Left ventricle myocardium inferior (tissue), 1 donor: ENCODE measurements around the gene STARD13. TPM values are rescaled to one million over a fixed set of nuclear protein-coding genes. Genes with fewer than 3 reads are reported as not detected.

Source experiments
- DNase-seq: peaks from one replicate; pipeline ENCODE4 v3.0.0-alpha.2; 2020
- H3K27ac ChIP-seq: fragments of 200-600 bp; replicated peaks from 2 replicates; pipeline ENCODE4 v1.8.0; 2021
- H3K27me3 ChIP-seq: fragments of 200-600 bp; 2 replicates; pipeline ENCODE4 v1.8.0; 2021; ENCODE audit warnings: low read depth
- H3K36me3 ChIP-seq: fragments of 200-600 bp; 2 replicates; pipeline ENCODE4 v1.8.0; 2021
- H3K4me1 ChIP-seq: fragments of 200-600 bp; 2 replicates; pipeline ENCODE4 v1.8.0; 2021
- H3K4me3 ChIP-seq: fragments of 200-600 bp; 2 replicates; pipeline ENCODE4 v1.8.0; 2021; ENCODE audit warnings: mild to moderate bottlenecking, moderate library complexity
- H3K9me3 ChIP-seq: fragments of 200-600 bp; replicated peaks from 2 replicates; pipeline ENCODE4 v1.8.0; 2021
- intact Hi-C: fragments of 100-400 bp; cut with micrococcal nuclease; formaldehyde crosslinking; loops from one replicate; pipeline ENCODE4 v1.11.0; 2022
- total RNA-seq: library from RNA; stranded (reverse); fragmentation: NEBNext Ultra II Directional; extraction: Animal tissue kit (Norgen Biotek cat#: 25700); gene quantifications from one replicate; pipeline ENCODE4 v1.2.1, GENCODE V29; 2021
- TF ChIP-seq, protein P1 (sequence below): fragments of 200-600 bp; IDR thresholded peaks from 2 replicates; pipeline ENCODE4 v1.8.0; 2021; ENCODE audit warnings: antibody characterized with exemption, mild to moderate bottlenecking, borderline replicate concordance
- donor health status: DM: no; HTN: yes; CAD: no; lungs with severe emphysema.

STARD13 gene
- total RNA-seq, 1 donor from 2014 or later: 29.9 TPM

DNA sequence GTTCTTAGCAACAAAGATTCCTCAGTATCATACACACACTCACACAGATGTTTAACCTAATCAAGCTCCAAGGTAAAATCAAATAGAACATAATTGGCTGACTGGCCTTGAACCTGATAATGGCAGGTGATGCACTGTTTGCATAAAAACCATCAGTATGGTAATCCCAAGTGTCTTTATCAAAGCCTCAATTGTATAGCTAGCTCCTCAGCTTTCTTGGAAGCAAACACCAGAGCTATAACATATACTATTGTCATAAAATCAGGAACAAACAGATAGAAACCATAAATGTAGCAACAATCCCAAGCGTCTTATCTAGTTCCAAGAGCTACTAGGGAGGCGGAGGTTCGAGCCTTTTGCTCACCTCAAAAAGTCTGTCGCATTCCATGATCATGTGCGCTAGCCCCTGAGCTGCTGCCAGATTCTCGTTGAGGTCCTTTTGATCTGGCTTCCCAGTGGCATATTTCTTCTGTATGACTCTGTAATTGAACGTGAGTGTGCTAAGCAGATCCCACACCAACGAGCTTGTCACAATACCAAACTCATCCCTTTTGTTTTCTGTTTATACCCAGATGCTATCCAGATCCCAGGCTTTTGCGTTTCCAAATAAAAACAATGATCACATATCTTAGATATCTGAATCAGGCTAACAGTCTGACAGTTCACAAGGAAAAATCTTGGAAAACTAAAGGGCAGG, 174.0 kb downstream of the STARD13 start:
- peak; percentile 37 for DNase-seq
- intact Hi-C loops: no loop called here
- H3K4me1 ChIP-seq: peaks cover 76% of the 10 kb centered on the region
- no peaks in the 10 kb centered on the region for H3K27me3 ChIP-seq
- TF ChIP-seq, protein P1, sequence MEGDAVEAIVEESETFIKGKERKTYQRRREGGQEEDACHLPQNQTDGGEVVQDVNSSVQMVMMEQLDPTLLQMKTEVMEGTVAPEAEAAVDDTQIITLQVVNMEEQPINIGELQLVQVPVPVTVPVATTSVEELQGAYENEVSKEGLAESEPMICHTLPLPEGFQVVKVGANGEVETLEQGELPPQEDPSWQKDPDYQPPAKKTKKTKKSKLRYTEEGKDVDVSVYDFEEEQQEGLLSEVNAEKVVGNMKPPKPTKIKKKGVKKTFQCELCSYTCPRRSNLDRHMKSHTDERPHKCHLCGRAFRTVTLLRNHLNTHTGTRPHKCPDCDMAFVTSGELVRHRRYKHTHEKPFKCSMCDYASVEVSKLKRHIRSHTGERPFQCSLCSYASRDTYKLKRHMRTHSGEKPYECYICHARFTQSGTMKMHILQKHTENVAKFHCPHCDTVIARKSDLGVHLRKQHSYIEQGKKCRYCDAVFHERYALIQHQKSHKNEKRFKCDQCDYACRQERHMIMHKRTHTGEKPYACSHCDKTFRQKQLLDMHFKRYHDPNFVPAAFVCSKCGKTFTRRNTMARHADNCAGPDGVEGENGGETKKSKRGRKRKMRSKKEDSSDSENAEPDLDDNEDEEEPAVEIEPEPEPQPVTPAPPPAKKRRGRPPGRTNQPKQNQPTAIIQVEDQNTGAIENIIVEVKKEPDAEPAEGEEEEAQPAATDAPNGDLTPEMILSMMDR: no peak
- H3K27ac ChIP-seq: peak overlapping the region; percentile 73
- no peak overlapping the region for H3K4me3 ChIP-seq
- peaks cover 87% of the 10 kb centered on the region for H3K36me3 ChIP-seq
- no peaks in the 10 kb centered on the region for H3K9me3 ChIP-seq

DNA sequence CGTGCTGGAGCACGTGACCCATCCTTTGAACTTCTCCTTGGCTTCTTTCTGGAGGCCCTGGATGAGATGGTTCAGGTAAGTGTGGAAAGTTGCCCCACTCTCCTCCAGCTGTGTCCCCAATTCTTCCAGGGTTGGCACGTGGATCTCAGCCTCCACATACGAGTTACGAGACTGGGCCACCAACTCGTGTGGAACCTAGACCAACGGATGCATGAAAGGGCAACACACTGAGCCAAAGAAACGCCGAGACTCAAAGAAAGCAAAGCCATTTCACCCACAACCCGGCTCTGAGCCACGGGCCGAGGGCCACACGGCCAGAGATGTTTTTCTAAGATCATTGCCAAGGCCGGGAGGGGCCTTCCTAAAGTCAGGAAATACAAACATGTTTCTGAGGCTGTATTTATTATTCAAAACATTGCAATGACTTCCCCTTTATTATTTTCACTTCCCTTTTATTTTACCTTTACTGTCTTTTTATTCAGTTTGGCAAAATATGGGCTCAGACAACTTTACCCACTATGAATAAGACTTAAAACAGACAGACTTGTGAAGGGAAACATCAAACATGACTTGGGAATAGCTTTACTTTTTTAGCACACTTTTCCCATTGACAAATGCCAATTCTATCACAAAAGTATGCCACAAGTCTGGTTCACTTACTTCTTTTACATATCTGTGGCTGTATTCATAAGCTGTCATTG, 174.7 kb downstream of the STARD13 start:
- no peak overlapping the region for H3K4me3 ChIP-seq
- peaks cover 76% of the 10 kb centered on the region for H3K4me1 ChIP-seq
- peak; percentile 65 for DNase-seq
- intact Hi-C loops: no loop called here
- no peaks in the 10 kb centered on the region for H3K9me3 ChIP-seq
- TF ChIP-seq, protein P1: no peak
- peak overlapping the region; percentile 73 for H3K27ac ChIP-seq
- H3K27me3 ChIP-seq: no peaks in the 10 kb centered on the region
- peaks cover 87% of the 10 kb centered on the region for H3K36me3 ChIP-seq

DNA sequence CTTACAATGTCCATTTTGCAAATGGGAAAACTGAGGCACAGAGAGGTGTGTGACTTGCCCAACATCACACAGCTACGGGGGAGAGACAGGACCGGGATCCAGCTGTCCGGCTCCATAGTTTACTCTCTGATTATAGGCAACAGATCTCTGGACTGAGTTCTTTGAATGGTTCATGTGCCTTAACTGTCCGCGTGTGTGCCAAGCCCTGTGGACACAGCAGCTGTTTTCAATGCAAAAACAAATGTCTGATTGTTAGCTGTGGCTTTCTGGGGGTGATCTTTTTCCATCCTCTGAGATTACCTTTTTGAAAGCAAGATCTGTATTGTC, 175.2 kb downstream of the STARD13 start:
- DNase-seq: no peak
- TF ChIP-seq, protein P1: no peak
- intact Hi-C loops: no loop called here
- Histone ChIP-seq H3K36me3 (peaks cover 87% of the 10 kb centered on the region), H3K27me3 (no peaks in the 10 kb centered on the region), H3K4me1 (peaks cover 76% of the 10 kb centered on the region), H3K9me3 (no peaks in the 10 kb centered on the region), H3K4me3 (no peak overlapping the region), H3K27ac (peak overlapping the region; percentile 73)

DNA sequence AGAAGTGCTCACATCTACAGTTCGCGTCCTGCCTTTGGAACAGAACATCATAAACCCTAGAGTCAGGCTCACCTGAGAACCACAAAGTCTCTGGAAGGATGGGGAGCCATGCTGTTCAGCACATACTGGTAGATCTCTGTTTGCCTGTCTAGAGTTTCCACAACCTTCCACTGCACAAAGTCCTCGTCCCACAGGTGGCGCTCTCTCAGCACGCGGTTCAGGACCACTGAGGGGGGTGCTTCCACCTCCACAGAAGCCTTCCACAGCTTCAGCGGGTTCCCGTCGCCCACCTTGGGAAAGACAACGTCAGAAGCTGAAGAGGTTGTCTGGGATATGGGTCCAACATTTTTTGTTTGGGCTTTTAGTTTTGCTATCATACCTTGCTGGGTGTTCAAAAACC, 175.8 kb downstream of the STARD13 start:
- Histone ChIP-seq H3K4me3 (no peak overlapping the region), H3K4me1 (peaks cover 76% of the 10 kb centered on the region), H3K36me3 (peaks cover 87% of the 10 kb centered on the region), H3K27ac (peak overlapping the region; percentile 73), H3K27me3 (no peaks in the 10 kb centered on the region), H3K9me3 (no peaks in the 10 kb centered on the region)
- no peak for DNase-seq
- TF ChIP-seq, protein P1: peak; percentile 14
- intact Hi-C loops: no loop called here

DNA sequence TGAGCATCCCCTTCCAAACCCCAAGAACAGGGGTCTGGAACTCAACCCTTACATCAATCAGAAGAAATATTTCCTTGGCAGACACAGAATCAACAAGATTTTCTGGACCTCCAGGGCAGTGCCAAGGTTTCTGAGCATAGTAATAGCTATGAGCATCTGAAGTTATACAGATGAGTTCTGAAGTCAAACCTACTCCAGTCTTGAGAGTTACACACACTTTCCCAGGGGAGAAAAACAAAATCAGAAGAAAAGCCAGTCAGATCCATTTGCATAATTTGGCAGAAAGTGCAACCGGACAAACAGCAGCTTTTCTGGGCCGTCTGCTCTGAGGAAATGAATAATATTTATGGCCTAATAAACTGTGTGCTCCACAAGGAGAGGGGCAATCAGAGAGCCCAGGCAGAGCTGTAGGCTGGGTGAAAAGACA, 176.3 kb downstream of the STARD13 start:
- intact Hi-C loops: no loop called here
- H3K36me3 ChIP-seq: peaks cover 87% of the 10 kb centered on the region
- TF ChIP-seq, protein P1: no peak
- no peak overlapping the region for H3K4me3 ChIP-seq
- peaks cover 74% of the 10 kb centered on the region for H3K4me1 ChIP-seq
- H3K27me3 ChIP-seq: no peaks in the 10 kb centered on the region
- no peak for DNase-seq
- peak overlapping the region; percentile 73 for H3K27ac ChIP-seq
- H3K9me3 ChIP-seq: no peaks in the 10 kb centered on the region
